Esophagus squamous epithelium (tissue), 4 donors: ENCODE measurements around the gene VIPR2.

Experiments used
- POLR2A ChIP-seq, 4 donors: fragments of 450-650 bp; IDR thresholded peaks; one replicate each; pipeline ENCODE4 v1.6.1; 2017; ENCODE audit warnings: antibody characterized with exemption in 4 of 4, mild to moderate bottlenecking in 4 of 4, moderate library complexity in 3 of 4
- TF ChIP-seq, protein P1 (sequence below), 6 experiments: fragments of 450-650 bp in 4 of 6; fragments of 200-600 bp in 2 of 6; sonication (generic) in 2 of 6; IDR thresholded peaks; one replicate each; pipeline ENCODE4 v1.5.1; 2016 to 2019; ENCODE audit warnings: antibody characterized with exemption in 6 of 6, mild to moderate bottlenecking in 4 of 6, moderate library complexity in 4 of 6

DNA sequence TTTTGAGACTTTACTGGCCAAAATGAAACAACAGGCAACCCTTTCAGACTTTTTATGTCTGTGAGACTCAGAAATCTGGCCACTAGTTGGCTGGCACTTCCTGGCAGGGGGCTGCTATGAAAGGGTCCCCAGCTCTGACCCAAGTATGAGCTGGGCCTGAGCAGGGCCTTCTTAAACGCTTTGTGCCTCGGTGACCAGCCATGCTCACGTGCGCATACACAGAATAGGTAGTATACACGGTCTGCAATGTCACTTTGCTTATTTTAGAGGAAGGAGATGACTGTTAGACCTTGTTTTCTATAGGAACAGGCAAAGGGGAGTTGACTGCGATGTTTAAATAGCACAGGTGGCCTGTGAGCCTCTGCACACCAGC lies 129.6 kb downstream of the VIPR2 start:
- TF ChIP-seq, protein P1, sequence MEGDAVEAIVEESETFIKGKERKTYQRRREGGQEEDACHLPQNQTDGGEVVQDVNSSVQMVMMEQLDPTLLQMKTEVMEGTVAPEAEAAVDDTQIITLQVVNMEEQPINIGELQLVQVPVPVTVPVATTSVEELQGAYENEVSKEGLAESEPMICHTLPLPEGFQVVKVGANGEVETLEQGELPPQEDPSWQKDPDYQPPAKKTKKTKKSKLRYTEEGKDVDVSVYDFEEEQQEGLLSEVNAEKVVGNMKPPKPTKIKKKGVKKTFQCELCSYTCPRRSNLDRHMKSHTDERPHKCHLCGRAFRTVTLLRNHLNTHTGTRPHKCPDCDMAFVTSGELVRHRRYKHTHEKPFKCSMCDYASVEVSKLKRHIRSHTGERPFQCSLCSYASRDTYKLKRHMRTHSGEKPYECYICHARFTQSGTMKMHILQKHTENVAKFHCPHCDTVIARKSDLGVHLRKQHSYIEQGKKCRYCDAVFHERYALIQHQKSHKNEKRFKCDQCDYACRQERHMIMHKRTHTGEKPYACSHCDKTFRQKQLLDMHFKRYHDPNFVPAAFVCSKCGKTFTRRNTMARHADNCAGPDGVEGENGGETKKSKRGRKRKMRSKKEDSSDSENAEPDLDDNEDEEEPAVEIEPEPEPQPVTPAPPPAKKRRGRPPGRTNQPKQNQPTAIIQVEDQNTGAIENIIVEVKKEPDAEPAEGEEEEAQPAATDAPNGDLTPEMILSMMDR (IDR thresholded peaks at IDR 0.05): no peak
- no peak for TF ChIP-seq POLR2A (IDR thresholded peaks at IDR 0.05)
